Hepatocyte (in vitro differentiated cells): ENCODE data around the gene TTLL3.

Experiments
- EZH2 ChIP-seq: fragments of 200-600 bp; sonication (generic); IDR thresholded peaks from 2 replicates; pipeline ENCODE4 v1.6.1; 2016; ENCODE audit warnings: antibody characterized with exemption, mild to moderate bottlenecking, borderline replicate concordance
- EZH2phosphoT487 ChIP-seq: fragments of 200-600 bp; sonication (generic); IDR thresholded peaks from one replicate; pipeline ENCODE4 v1.6.1; 2018; ENCODE audit warnings: antibody characterized with exemption, mild to moderate bottlenecking, low read depth, moderate library complexity; ENCODE audit not compliant: unreplicated experiment, severe bottlenecking
- TF ChIP-seq, protein P1 (sequence below): fragments of 200-600 bp; sonication (generic); IDR thresholded peaks from 2 replicates; pipeline ENCODE4 v1.5.1; 2016; ENCODE audit warnings: antibody characterized with exemption, mild to moderate bottlenecking; ENCODE audit not compliant: poor library complexity

DNA sequence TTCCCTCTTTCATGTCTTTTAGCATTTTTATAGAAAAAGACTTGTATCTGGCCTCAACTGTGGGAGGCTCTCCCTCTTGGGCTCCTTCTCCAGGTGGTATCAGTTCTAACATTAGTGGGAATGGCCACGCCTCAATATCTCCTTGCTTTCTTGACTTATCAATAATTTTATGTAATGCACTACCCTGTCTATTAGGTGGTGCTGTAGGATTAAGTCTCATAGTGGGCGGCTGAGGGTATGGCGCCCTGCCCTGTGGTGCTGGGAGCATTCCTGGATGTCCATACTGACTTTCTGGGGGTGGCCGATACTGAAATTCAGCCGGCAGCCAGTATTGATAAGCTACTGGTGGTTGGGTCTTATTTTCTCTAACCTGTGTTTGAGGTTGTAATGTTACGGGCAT lies 42.5 kb downstream of the TTLL3 start:
- TF ChIP-seq, protein P1, sequence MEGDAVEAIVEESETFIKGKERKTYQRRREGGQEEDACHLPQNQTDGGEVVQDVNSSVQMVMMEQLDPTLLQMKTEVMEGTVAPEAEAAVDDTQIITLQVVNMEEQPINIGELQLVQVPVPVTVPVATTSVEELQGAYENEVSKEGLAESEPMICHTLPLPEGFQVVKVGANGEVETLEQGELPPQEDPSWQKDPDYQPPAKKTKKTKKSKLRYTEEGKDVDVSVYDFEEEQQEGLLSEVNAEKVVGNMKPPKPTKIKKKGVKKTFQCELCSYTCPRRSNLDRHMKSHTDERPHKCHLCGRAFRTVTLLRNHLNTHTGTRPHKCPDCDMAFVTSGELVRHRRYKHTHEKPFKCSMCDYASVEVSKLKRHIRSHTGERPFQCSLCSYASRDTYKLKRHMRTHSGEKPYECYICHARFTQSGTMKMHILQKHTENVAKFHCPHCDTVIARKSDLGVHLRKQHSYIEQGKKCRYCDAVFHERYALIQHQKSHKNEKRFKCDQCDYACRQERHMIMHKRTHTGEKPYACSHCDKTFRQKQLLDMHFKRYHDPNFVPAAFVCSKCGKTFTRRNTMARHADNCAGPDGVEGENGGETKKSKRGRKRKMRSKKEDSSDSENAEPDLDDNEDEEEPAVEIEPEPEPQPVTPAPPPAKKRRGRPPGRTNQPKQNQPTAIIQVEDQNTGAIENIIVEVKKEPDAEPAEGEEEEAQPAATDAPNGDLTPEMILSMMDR = no peak
- TF ChIP-seq EZH2 (no peak), EZH2phosphoT487 (no peak)
